Neutrophil (primary cell): ENCODE measurements around the gene TARBP1.
A peak's percentile ranks its signal among the peaks of the same experiment; 100 is the strongest.
"Not testable (repeated sequence)": the region's sequence is repeated elsewhere in the genome, so short reads cannot be mapped to it uniquely, and the experiment has no call there.

ENCODE experiments used
- H3K27ac ChIP-seq: fragments of 200-600 bp; sonication (generic); 2 replicates; pipeline ENCODE4 v1.5.1; 2016; ENCODE audit warnings: mild to moderate bottlenecking, moderate library complexity
- H3K27me3 ChIP-seq: fragments of 200-600 bp; sonication (generic); 2 replicates; pipeline ENCODE4 v1.6.0; 2016; ENCODE audit warnings: mild to moderate bottlenecking
- H3K36me3 ChIP-seq: fragments of 200-600 bp; sonication (generic); 2 replicates; pipeline ENCODE4 v1.5.1; 2017
- H3K4me1 ChIP-seq, 2 experiments: fragments of 200-600 bp in 1 of 2; sonication (generic) in 1 of 2; 1 replicate in 1 of 2; 2 replicates in 1 of 2; pipeline versions ENCODE4 v1.5.1 to v1.6.1; 2013 to 2016; ENCODE audit warnings: low read depth in 1 of 2, low read length in 1 of 2, mild to moderate bottlenecking in 1 of 2, moderate library complexity in 1 of 2; ENCODE audit not compliant: control insufficient read depth in 1 of 2, insufficient read depth in 1 of 2
- H3K4me3 ChIP-seq, 2 experiments: fragments of 200-600 bp in 1 of 2; sonication (generic) in 1 of 2; 1 replicate in 1 of 2; 2 replicates in 1 of 2; pipeline ENCODE4 v1.5.1; 2013 to 2016; ENCODE audit warnings: low read depth in 1 of 2, low read length in 1 of 2, mild to moderate bottlenecking in 1 of 2, moderate library complexity in 1 of 2
- H3K9me3 ChIP-seq: fragments of 200-600 bp; sonication (generic); 2 replicates; pipeline ENCODE4 v1.5.1; 2016
- TF ChIP-seq, protein P1 (sequence below): fragments of 200-600 bp; sonication (generic); IDR thresholded peaks from 2 replicates; pipeline ENCODE4 v1.5.1; 2016; ENCODE audit warnings: antibody characterized with exemption

The TARBP1 gene

DNA sequence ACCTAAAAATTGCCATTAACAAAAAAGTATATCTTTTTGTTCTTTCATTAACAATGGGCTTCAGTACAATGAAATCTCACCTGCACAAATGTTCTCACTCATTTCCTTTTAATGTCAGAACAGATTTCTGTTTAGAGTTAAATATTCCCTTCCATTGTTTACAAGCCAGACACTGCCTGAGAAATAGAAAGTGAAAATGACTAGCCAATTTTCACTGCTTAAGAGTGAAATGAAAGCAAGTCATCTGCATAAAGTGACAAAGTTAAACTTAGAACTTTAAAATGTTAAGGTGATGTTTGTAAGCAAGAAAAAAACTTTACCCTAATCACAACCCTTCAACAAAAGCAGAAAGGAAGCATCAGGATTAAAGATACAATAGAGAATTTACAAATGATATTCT is 78.2 kb downstream of the TARBP1 start:
- Histone ChIP-seq H3K9me3 (no peaks in the 10 kb centered on the region), H3K27me3 (no peaks in the 10 kb centered on the region), H3K27ac (peak overlapping the region; percentile 12), H3K4me1 (peaks cover 8 to 10% of the 10 kb centered on the region in 2 experiments), H3K36me3 (no peaks in the 10 kb centered on the region), H3K4me3 (no peak overlapping the region)
- TF ChIP-seq, protein P1, sequence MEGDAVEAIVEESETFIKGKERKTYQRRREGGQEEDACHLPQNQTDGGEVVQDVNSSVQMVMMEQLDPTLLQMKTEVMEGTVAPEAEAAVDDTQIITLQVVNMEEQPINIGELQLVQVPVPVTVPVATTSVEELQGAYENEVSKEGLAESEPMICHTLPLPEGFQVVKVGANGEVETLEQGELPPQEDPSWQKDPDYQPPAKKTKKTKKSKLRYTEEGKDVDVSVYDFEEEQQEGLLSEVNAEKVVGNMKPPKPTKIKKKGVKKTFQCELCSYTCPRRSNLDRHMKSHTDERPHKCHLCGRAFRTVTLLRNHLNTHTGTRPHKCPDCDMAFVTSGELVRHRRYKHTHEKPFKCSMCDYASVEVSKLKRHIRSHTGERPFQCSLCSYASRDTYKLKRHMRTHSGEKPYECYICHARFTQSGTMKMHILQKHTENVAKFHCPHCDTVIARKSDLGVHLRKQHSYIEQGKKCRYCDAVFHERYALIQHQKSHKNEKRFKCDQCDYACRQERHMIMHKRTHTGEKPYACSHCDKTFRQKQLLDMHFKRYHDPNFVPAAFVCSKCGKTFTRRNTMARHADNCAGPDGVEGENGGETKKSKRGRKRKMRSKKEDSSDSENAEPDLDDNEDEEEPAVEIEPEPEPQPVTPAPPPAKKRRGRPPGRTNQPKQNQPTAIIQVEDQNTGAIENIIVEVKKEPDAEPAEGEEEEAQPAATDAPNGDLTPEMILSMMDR: no peak

DNA sequence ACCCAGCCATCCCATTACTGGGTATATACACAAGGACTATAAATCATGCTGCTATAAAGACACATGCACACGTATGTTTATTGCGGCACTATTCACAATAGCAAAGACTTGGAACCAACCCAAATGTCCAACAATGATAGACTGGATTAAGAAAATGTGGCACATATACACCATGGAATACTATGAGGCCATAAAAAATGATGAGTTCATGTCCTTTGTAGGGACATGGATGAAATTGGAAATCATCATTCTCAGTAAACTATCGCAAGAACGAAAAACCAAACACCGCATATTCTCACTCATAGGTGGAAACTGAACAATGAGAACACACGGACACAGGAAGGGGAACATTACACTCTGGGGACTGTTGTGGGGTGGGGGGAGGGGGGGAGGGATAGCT is 79.5 kb downstream of the TARBP1 start:
- Histone ChIP-seq H3K4me1 (peaks cover 14 to 15% of the 10 kb centered on the region in 2 experiments), H3K4me3 (peak overlapping the region in 1 of 2 experiments; percentile 57), H3K27ac (peak overlapping the region; percentile 66)
- H3K9me3 ChIP-seq, H3K36me3 ChIP-seq, H3K27me3 ChIP-seq: not testable (repeated sequence)

GRCh38 chr1:234398849-234399381 is 80.1 kb downstream of the TARBP1 start:
- TF ChIP-seq, protein P1: no peak
- Histone ChIP-seq H3K27me3 (no peaks in the 10 kb centered on the region), H3K36me3 (no peaks in the 10 kb centered on the region), H3K4me1 (peaks cover 14 to 15% of the 10 kb centered on the region in 2 experiments), H3K27ac (peak overlapping the region; percentile 66), H3K4me3 (peak overlapping the region; percentile 57 to 62), H3K9me3 (no peaks in the 10 kb centered on the region)

- H3K9me3 ChIP-seq: no peaks in the 10 kb centered on the region
- H3K27ac ChIP-seq: no peak overlapping the region
- H3K4me1 ChIP-seq: peaks cover 14 to 15% of the 10 kb centered on the region in 2 experiments
- no peaks in the 10 kb centered on the region for H3K36me3 ChIP-seq
- H3K27me3 ChIP-seq: no peaks in the 10 kb centered on the region
- TF ChIP-seq, protein P1: no peak
- H3K4me3 ChIP-seq: no peak overlapping the region
Observed at GRCh38 chr1:234397732-234398131, 81.2 kb downstream of the TARBP1 start.

- no peaks in the 10 kb centered on the region for H3K9me3 ChIP-seq
- no peaks in the 10 kb centered on the region for H3K27me3 ChIP-seq
- no peak overlapping the region for H3K27ac ChIP-seq
- TF ChIP-seq, protein P1: no peak
- peaks cover 14 to 15% of the 10 kb centered on the region in 2 experiments for H3K4me1 ChIP-seq
- H3K4me3 ChIP-seq: no peak overlapping the region
- H3K36me3 ChIP-seq: no peaks in the 10 kb centered on the region
Observed at GRCh38 chr1:234396871-234397270, 82.1 kb downstream of the TARBP1 start.

DNA sequence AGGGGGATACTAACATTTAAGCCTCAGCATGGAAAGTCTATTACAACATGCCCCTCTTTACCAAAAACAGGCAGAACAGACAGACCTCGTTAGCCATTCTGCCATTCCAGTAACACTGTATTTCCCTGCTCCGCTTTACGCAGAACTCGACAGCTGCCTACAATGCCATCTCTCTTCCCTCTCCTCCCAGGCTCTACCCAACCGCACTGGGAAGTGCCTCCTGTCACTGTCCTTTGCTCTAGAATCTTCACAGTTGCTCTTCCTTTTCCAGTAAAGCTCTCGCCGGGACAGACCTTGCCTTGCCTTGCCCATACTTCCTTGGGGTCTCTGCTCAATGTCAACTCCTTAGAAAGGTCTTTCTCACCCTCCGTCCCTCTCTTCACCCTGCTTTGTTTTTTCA is 82.9 kb downstream of the TARBP1 start:
- no peak overlapping the region for H3K4me3 ChIP-seq
- peaks cover 14 to 15% of the 10 kb centered on the region in 2 experiments for H3K4me1 ChIP-seq
- no peaks in the 10 kb centered on the region for H3K36me3 ChIP-seq
- H3K27ac ChIP-seq: no peak overlapping the region
- H3K9me3 ChIP-seq: no peaks in the 10 kb centered on the region
- no peaks in the 10 kb centered on the region for H3K27me3 ChIP-seq
- TF ChIP-seq, protein P1: no peak
